ENCODE measurements around the gene TFF1.

The TFF1 gene

DNA sequence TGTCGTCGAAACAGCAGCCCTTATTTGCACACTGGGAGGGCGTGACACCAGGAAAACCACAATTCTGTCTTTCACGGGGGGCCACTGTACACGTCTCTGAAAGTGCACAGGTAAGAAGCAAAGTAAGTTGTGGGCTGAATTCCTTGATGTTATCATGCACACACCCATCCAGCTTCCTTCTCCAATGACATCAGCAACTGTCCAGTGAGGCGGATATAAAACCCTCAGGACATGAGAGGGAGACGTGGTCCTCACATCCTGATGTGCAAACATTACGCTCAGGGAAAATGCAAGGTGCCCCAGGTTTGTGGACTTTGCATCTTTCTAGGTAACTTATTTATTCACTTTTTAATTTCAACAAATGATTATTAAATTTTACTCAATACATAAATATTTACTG lies 3.0 kb downstream of the TFF1 start:
- TF ChIP-seq, protein P1, sequence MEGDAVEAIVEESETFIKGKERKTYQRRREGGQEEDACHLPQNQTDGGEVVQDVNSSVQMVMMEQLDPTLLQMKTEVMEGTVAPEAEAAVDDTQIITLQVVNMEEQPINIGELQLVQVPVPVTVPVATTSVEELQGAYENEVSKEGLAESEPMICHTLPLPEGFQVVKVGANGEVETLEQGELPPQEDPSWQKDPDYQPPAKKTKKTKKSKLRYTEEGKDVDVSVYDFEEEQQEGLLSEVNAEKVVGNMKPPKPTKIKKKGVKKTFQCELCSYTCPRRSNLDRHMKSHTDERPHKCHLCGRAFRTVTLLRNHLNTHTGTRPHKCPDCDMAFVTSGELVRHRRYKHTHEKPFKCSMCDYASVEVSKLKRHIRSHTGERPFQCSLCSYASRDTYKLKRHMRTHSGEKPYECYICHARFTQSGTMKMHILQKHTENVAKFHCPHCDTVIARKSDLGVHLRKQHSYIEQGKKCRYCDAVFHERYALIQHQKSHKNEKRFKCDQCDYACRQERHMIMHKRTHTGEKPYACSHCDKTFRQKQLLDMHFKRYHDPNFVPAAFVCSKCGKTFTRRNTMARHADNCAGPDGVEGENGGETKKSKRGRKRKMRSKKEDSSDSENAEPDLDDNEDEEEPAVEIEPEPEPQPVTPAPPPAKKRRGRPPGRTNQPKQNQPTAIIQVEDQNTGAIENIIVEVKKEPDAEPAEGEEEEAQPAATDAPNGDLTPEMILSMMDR (IDR thresholded peaks at IDR 0.05), result no peak

DNA sequence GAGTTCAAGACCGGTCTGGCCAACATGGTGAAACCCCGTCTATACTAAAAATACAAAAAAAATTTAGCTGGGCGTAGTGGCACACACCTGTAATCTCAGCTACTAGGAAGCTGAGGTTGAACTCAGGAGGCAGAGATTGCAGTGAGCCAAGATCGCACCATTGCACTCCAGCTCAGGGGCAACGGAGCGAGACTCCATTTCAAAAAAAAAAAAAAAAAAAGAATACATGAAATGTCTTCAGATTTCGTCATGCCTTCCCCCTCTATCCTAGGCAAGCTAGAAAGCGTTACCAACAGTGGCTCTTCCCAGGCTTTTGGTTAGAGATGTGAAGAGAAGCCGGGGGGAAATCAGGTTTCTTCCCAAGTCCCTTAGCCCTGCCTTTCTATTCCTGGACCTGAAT lies 3.6 kb downstream of the TFF1 start:
- TF ChIP-seq, protein P1 (IDR thresholded peaks at IDR 0.05), result no peak

DNA sequence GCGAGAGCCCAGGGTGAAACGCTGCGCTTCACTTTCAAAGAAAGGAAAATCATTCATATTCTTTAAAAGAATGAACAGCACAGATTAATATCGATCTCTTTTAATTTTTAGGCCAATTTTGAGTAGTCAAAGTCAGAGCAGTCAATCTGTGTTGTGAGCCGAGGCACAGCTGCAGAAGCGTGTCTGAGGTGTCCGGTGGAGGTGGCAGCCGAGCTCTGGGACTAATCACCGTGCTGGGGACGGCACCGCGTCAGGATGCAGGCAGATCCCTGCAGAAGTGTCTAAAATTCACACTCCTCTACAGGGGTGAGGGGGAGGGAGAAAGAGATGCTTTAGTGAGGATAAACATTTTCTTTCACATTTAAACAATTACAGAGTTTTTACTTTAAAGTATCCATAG lies 4.1 kb downstream of the TFF1 start:
- TF ChIP-seq, protein P1 (IDR thresholded peaks at IDR 0.05), result no peak

DNA sequence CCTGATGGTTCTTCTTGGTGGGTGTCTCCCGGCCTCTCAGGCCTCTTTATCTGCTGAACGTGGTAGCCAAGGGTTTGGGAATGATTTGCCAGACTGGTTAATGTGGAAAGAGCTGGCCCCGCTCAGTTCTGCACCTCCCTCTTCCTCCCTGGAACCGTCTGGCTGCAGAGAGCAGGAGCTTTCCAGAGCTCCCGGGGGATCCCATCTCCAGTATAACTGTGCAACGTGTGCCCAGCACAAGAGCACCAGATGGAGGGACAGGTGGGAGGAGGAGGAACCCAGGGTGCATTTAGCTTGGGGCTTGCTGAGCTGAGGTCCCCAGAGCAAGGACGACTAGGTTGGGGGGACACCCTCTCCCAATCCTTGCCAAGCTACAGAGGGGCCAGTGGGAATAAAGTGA lies 5.0 kb downstream of the TFF1 start:
- TF ChIP-seq, protein P1 (IDR thresholded peaks at IDR 0.05), result no peak

DNA sequence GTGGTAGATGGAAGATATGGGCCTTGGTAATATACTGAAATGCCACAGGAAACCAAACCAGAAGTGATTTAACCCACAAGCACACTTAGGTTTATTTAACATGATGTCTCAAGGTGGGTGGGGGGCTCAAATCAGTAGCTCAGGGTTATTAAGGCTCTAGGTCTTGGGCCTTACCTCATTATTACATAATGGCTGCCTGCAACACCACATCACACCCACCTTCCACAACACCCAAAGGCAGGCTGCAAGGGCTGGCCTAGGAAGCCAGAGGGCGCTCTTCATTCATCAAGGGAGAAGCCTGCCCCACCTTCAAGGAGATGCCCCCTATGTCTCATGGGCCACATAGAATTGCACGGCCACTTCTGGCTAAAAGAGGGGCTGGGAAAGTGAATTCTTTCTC lies 6.0 kb downstream of the TFF1 start:
- TF ChIP-seq, protein P1 (IDR thresholded peaks at IDR 0.05), result no peak

DNA sequence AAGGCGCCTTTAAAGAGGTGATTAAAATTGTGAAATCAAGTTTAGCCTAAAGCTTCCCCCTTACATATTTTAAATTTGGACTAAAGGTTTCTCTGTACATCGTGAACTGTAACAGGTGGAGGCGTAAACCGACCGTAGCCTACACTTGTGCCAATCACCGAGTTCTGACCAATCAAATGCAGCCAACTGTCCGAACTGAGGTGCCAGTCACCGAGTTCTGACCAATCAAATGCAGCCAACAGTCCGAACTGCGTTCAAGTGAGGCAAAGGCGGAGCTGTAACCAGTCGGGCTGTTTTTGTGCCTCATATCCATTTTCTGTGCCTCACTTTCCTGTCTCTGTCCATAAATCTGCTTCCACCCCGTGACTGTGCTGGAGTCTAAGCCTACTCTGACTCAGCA lies 7.4 kb downstream of the TFF1 start:
- TF ChIP-seq, protein P1 (IDR thresholded peaks at IDR 0.05), result no peak

DNA sequence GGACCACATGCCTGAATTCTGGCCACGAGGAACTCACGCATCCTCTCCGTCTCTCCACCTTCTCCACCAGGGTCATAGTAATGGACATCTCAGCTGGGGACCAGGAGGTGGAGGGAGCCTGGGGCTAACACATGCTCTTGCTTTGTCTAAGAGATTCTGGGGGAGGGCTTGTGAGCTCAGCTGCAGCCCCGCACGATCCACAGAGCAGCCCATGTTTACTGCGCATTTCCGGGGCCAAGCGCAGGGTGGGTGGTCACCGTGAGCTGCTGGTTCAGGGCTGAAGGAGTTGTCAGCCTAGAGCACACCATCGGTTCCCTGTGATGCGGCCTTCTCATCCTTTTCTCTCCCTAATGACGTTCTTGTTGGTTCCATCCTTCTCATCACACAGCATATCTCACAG lies 8.1 kb downstream of the TFF1 start:
- TF ChIP-seq, protein P1 (IDR thresholded peaks at IDR 0.05), result no peak

DNA sequence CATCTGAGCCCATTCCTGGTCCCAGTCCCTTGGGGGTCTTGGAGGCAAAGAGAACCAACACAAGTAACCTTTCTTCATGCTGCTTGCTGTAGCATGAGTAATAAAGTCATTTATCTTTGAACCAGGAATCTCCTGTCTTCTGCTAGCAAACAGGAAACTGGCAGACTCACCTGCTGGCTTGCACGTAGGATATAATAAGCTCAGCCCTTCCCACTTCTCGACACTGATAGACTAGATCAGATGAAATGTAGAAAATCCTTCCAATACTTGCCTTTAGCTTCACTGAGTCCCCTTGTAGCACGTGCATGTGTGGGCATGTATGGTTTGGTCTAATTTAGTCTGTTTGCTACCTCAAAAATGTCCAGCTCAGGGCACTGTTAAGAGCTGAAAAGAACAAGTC lies 9.0 kb downstream of the TFF1 start:
- TF ChIP-seq, protein P1 (IDR thresholded peaks at IDR 0.05), result no peak

Measured in LNCAP (cell line).